ENCODE measurements around the gene ADARB1. TPM values are rescaled to one million over a fixed set of nuclear protein-coding genes. Genes with fewer than 3 reads are reported as not detected.

ADARB1 gene
- total and polyA plus RNA-seq, 2 of the 8 experiments (the other 6 are each of a cell fraction or from before 2014, with no cell fraction given) = 4.7 to 14.9 TPM

GRCh38 chr21:45231705-45232104 lies 157.3 kb downstream of the ADARB1 start (continued):
- TF ChIP-seq CHD7 (IDR thresholded peaks at IDR 0.05; ENCODE audit: insufficient replicate concordance, low read length) = no peak
- no peak for TF ChIP-seq CBX5 (IDR thresholded peaks at IDR 0.05; ENCODE audit: low read depth, low read length)
- no peak for TF ChIP-seq JUN (IDR thresholded peaks at IDR 0.05; ENCODE audit: low read depth, low read length)
- no peak for TF ChIP-seq TCF12 (IDR thresholded peaks at IDR 0.05; ENCODE audit: low read depth, low read length)
- no peak for TF ChIP-seq KDM4A (IDR thresholded peaks at IDR 0.05; ENCODE audit: low read depth, low read length, severe bottlenecking)
- TF ChIP-seq CBX8 (IDR thresholded peaks at IDR 0.05; ENCODE audit: borderline replicate concordance, low read depth, low read length) = no peak
- TF ChIP-seq E2F6 (IDR thresholded peaks at IDR 0.05) = no peak
- no peak for TF ChIP-seq NANOG (IDR thresholded peaks at IDR 0.05; ENCODE audit: insufficient read depth, low read depth, low read length, poor library complexity, severe bottlenecking)
- TF ChIP-seq CHD1 (IDR thresholded peaks at IDR 0.05; ENCODE audit: low read depth, low read length) = no peak
- no peak for TF ChIP-seq POLR2AphosphoS5 (IDR thresholded peaks at IDR 0.05; ENCODE audit: low read depth, low read length)
- no peak for TF ChIP-seq CHD2 (IDR thresholded peaks at IDR 0.05; ENCODE audit: low read length)

Data from H1 (cell line).